Stimulated activated CD8-positive, alpha-beta memory T cell treated with anti-CD3 and anti-CD28 coated beads, Interleukin-12 subunit alpha, Interleukin-12 subunit beta, amount 100 ng/mL, for 1 hour (primary cell): Measurements from ENCODE around the gene WBP1L.
"Not testable (repeated sequence)": the region's sequence is repeated elsewhere in the genome, so short reads cannot be mapped to it uniquely, and the experiment has no call there.

ENCODE experiments used
- DNase-seq: peaks from one replicate; pipeline ENCODE4 v3.0.0-alpha.2; 2020; ENCODE audit warnings: low read depth

WBP1L gene

GRCh38 chr10:102843139-102843538 is 99.4 kb downstream of the WBP1L start:
- not testable (repeated sequence) for DNase-seq

GRCh38 chr10:102844190-102844776 is 100.5 kb downstream of the WBP1L start:
- DNase-seq: not testable (repeated sequence)

GRCh38 chr10:102845352-102845902 is 101.7 kb downstream of the WBP1L start:
- no peak for DNase-seq

- no peak for DNase-seq
Measured at GRCh38 chr10:102850025-102850518, 106.3 kb downstream of the WBP1L start.

- DNase-seq: not testable (repeated sequence)
Measured at GRCh38 chr10:102853237-102853636, 109.5 kb downstream of the WBP1L start.

- not testable (repeated sequence) for DNase-seq
Measured at GRCh38 chr10:102855731-102856436, 112.1 kb downstream of the WBP1L start.

- no peak for DNase-seq
Measured at GRCh38 chr10:102856758-102857424, 113.1 kb downstream of the WBP1L start.

GRCh38 chr10:102859911-102860310 is 116.2 kb downstream of the WBP1L start:
- no peak for DNase-seq

GRCh38 chr10:102863660-102864059 is 119.9 kb downstream of the WBP1L start:
- DNase-seq: no peak

GRCh38 chr10:102865620-102866019 is 121.9 kb downstream of the WBP1L start:
- DNase-seq: no peak
